Stomach (tissue), 4 donors: ENCODE measurements around the gene LZTS2.

Experiments
- EP300 ChIP-seq: sonication (generic); formaldehyde crosslinking; IDR thresholded peaks from one replicate; pipeline ENCODE4 v1.6.1; 2017; ENCODE audit warnings: antibody characterized with exemption
- POLR2A ChIP-seq, 4 donors: fragments of 450-650 bp; IDR thresholded peaks; one replicate each; pipeline ENCODE4 v1.6.1; 2016; ENCODE audit warnings: antibody characterized with exemption in 4 of 4, control low read depth in 2 of 4, mild to moderate bottlenecking in 1 of 4, moderate library complexity in 1 of 4
- POLR2AphosphoS5 ChIP-seq, 3 donors: sonication (generic); formaldehyde crosslinking; IDR thresholded peaks; one replicate each; pipeline ENCODE4 v1.6.1; 2016; ENCODE audit warnings: antibody characterized with exemption in 3 of 3
- TF ChIP-seq, protein P1 (sequence below), 7 experiments: fragments of 450-650 bp in 4 of 7; fragments of 200-600 bp in 3 of 7; sonication (generic) in 3 of 7; IDR thresholded peaks; one replicate each; pipeline ENCODE4 v1.5.1; 2016 to 2019; ENCODE audit warnings: antibody characterized with exemption in 7 of 7, control low read depth in 2 of 7, mild to moderate bottlenecking in 1 of 7

DNA sequence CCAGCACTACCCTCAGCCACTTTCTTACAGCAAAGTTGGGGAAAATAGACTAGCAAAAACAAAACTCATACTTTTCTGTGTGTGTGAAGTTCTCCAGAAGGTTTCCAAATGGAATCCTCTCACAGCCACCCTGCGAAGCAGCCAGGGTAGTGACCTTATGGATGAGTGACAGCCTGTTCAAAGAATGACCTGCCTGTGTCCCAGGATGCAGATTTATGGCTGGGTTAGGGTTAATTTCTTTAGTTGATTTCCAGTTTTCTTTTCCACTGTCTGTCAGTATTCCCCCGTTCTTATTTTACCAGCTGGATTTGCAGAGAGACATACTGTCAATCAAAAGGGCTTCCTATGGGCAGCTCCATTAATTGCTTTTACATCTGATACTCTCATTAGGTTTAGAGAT lies 32.7 kb upstream of the LZTS2 start:
- TF ChIP-seq, protein P1, sequence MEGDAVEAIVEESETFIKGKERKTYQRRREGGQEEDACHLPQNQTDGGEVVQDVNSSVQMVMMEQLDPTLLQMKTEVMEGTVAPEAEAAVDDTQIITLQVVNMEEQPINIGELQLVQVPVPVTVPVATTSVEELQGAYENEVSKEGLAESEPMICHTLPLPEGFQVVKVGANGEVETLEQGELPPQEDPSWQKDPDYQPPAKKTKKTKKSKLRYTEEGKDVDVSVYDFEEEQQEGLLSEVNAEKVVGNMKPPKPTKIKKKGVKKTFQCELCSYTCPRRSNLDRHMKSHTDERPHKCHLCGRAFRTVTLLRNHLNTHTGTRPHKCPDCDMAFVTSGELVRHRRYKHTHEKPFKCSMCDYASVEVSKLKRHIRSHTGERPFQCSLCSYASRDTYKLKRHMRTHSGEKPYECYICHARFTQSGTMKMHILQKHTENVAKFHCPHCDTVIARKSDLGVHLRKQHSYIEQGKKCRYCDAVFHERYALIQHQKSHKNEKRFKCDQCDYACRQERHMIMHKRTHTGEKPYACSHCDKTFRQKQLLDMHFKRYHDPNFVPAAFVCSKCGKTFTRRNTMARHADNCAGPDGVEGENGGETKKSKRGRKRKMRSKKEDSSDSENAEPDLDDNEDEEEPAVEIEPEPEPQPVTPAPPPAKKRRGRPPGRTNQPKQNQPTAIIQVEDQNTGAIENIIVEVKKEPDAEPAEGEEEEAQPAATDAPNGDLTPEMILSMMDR (IDR thresholded peaks at IDR 0.05): no peak
- TF ChIP-seq EP300 (no peak), POLR2A (IDR thresholded peaks at IDR 0.05) (no peak), POLR2AphosphoS5 (IDR thresholded peaks at IDR 0.05) (no peak)
